GM13977 (cell line): Measurements from ENCODE around the gene CENPU.

Source experiments
- DNase-seq: peaks from one replicate; pipeline ENCODE4 v3.0.0; 2012; ENCODE audit warnings: low spot score
- in situ Hi-C: fragments of 300-500 bp; cut with MboI; formaldehyde crosslinking; loops from one replicate; pipeline ENCODE4 v1.12.0; 2022; ENCODE audit warnings: low sequenced_read_pairs, low pct_unique_long_range_greater_than_20kb, mixed read lengths, inconsistent platforms; ENCODE audit not compliant: unreplicated experiment
- TF ChIP-seq, protein P1 (sequence below): IDR thresholded peaks from 2 replicates; pipeline ENCODE4 v1.5.1; 2012; ENCODE audit warnings: mild to moderate bottlenecking, control low read depth; ENCODE audit not compliant: insufficient read depth; ENCODE audit errors: extremely low read depth, missing control alignments

Gene CENPU

DNA sequence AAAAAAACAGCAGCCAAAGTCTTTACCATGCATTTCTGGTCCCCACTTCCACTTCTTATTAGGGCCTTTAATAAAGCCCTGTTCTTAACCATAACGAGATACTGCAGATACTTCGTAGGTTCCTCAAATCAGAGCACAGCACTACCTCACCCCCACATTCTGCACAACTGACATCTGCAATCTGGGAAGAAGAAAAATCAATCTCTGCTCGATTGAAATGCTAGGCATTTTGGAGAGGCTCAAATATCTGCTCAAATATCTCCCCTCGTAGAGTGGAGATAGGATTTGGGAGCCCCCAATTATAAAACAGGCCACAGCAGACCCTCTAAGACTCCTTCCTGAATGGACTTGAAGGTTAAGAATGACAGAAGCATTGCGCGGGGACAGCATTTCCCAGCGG lies 40.3 kb upstream of the CENPU start:
- TF ChIP-seq, protein P1, sequence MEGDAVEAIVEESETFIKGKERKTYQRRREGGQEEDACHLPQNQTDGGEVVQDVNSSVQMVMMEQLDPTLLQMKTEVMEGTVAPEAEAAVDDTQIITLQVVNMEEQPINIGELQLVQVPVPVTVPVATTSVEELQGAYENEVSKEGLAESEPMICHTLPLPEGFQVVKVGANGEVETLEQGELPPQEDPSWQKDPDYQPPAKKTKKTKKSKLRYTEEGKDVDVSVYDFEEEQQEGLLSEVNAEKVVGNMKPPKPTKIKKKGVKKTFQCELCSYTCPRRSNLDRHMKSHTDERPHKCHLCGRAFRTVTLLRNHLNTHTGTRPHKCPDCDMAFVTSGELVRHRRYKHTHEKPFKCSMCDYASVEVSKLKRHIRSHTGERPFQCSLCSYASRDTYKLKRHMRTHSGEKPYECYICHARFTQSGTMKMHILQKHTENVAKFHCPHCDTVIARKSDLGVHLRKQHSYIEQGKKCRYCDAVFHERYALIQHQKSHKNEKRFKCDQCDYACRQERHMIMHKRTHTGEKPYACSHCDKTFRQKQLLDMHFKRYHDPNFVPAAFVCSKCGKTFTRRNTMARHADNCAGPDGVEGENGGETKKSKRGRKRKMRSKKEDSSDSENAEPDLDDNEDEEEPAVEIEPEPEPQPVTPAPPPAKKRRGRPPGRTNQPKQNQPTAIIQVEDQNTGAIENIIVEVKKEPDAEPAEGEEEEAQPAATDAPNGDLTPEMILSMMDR, result no peak
- no peak for DNase-seq
- in situ Hi-C loops, result no loop called here

DNA sequence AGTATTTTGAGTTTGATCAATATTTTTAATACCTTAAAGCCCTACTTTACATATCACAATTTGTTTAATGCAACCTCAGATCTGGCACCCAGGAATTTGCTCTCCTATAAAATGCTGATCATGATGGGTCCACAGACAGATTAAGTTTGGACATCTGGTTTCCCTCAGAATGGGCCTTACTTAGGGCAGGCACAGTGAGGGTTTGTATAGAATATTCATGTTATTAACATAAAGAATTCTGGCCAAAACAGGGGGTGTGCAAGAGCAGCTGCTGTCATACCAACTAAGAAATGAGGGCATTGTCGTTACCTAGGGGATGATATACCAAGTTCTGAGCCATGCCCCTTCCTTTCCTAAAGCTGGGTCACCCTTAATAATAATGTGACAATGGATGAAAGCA lies 37.5 kb upstream of the CENPU start:
- TF ChIP-seq, protein P1, result no peak
- in situ Hi-C loops, result no loop called here
- DNase-seq, result no peak

DNA sequence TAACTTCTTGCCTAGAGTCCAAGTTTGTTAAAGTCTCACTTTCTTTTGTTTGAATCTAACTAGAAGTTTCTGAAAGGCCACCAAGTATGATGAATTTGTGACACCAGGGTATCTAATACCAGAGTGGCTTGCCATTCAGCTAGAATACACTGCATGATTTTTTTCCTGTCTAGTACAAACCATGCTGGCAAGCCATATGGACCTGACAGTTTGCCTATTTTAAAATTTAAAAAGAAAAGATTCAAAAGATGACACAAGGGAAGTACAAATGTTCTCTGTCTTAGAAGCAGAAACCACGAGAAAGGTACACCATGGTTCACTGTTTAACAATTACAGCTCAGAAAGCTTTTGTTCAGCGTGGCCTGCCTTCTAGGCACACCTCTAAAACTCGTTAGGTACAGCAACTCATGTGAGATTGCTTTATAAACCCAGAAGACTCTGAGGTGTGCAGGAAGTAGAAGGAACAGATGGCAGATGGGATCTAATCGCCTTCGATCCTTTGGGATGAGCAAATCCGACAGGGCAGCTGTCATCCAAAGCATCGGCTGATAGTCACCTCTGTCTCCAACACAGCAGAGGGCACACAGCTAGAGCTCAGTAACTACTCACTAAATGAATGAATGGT lies 35.4 kb upstream of the CENPU start:
- no peak for DNase-seq
- TF ChIP-seq, protein P1, result no peak

DNA sequence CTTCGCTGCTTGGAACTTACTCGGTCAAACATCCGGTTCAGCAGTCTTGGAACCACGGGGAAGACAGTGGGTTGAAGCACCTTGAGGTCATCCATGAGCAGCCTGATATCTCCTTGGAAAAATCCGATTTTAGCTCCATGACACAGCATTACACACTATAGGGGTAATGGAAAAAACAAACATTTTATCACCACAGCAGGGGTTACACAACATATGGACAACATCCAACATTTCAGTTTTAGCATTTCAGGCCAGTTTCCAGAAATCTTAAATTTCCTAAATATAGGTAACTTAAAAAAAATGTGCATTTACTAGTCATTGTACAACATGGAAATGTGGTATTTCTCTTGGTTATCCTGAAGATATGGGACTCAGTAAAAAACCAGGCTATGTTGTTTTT lies 34.4 kb upstream of the CENPU start:
- TF ChIP-seq, protein P1, result no peak
- no peak for DNase-seq
- in situ Hi-C loops, result no loop called here

More for the DNA sequence above, 35.4 kb upstream of the CENPU start:
- in situ Hi-C loops, result no loop called here

DNA sequence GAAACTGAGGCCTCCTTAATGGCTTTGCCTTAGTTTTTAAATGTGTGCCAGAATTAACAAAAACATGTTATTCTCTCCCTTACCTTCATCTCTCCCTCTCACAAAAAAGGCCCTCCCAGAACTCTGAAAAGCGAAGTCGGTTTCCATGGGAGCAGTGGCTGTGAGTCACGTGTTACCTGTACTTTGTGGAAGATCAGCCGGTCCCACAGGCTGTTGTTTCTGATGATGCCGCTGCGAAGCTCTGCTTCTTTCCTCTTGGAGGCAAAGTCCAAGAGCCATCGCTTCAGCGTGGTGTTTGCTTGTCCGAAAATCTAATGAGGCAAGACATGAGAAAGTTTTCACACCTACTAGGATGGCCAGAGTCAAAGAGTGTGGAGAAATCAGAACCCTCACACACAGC lies 32.5 kb upstream of the CENPU start:
- in situ Hi-C loops, result no loop called here
- no peak for DNase-seq
- TF ChIP-seq, protein P1, result no peak

DNA sequence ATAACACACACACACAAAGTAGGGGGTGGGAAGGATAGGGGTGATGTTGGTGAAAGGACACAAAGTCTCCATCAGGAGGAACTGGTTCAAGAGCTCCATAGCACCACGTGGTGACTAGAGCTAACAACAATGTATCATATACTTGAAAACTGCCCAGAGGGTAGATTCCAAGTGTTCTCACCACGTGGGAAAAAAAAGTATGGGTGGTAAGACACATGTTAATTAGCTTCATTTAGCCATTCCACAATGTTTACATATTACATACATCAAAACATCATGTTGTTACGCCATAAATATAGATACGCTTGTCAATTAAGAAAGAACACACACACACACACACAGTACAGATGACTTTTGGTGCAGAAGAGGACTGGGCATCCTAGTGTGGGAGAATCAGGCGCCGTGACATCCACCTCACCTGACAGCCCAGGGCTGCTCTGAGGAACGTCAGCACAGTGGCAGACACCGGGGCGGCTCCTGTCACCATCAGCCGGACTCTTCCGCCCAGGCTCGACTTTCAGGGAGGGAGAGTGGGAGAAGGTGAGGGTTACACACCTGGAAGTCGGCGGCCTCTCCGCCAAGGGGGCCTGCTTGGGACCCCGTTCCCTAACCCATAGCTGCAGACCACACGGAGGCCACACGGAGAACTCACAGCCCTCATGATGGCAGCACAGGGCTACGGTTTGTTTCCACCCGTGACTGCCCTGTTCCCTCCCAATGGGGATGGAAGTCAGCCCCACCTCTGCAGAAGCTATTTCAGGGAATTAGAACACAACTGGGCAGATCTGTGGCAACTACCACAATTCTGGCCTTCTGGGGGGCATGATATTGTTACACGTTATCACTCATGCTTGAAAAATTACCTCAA lies 31.8 kb upstream of the CENPU start:
- DNase-seq, result no peak
- TF ChIP-seq, protein P1, result no peak
- in situ Hi-C loops, result no loop called here
